Ovary (tissue), 9 donors: Measurements from ENCODE around the gene MRRF. TPM values are rescaled to one million over a fixed set of nuclear protein-coding genes. Genes with fewer than 3 reads are reported as not detected.

Experiments
- DNase-seq, 5 donors: peaks; one replicate each; pipeline ENCODE4 v3.0.0-alpha.2; 2019 to 2020
- H3K27ac ChIP-seq, 2 donors: fragments of 200-600 bp; one replicate each; pipeline versions ENCODE4 v1.5.1 to v1.8.0; 2019 to 2022
- H3K27me3 ChIP-seq: fragments of 200-600 bp; one replicate; pipeline ENCODE4 v1.8.0; 2022
- H3K36me3 ChIP-seq: fragments of 200-600 bp; sonication (generic); one replicate; pipeline ENCODE4 v1.5.1; 2019
- H3K4me1 ChIP-seq: one replicate; pipeline ENCODE4 v1.8.1; 2013; ENCODE audit warnings: mild to moderate bottlenecking, moderate library complexity; ENCODE audit not compliant: insufficient read depth
- H3K4me3 ChIP-seq: fragments of 200-600 bp; sonication (generic); one replicate; pipeline ENCODE4 v1.5.1; 2017
- H3K9me3 ChIP-seq, 2 donors: fragments of 200-600 bp in 1 of 2; sonication (generic) in 1 of 2; one replicate each; pipeline versions ENCODE4 v1.5.1 to v1.8.1; 2013 to 2019; ENCODE audit warnings: mild to moderate bottlenecking in 1 of 2, moderate library complexity in 1 of 2
- EP300 ChIP-seq: sonication (generic); formaldehyde crosslinking; IDR thresholded peaks from one replicate; pipeline ENCODE4 v1.6.1; 2017; ENCODE audit warnings: antibody characterized with exemption
- POLR2A ChIP-seq: fragments of 450-650 bp; IDR thresholded peaks from one replicate; pipeline ENCODE4 v1.6.1; 2017; ENCODE audit warnings: antibody characterized with exemption, mild to moderate bottlenecking, moderate library complexity
- WGBS, 3 donors: extraction: QIAGEN DNeasy Blood & Tissue Kit in 1 of 3; methylation state at CpG; one replicate each; pipeline versions ENCODE4 v1.1.5 to v1.1.7; 2013 to 2017; 5-methylcytosine and 5-hydroxymethylcytosine counted together
- intact Hi-C, 4 donors: fragments of 100-400 bp; cut with DNase I; formaldehyde crosslinking; loops; one replicate each; pipeline versions ENCODE4 v1.11.0 to v1.15.1; 2022 to 2023
- polyA plus RNA-seq, 2 donors: library from polyadenylated mRNA; stranded (reverse); fragments of 200-250 nt in 1 of 2; fragments of 350-450 nt in 1 of 2; fragmentation: Illumina TruSeq in 1 of 2; extraction: RNeasy Lipid Tissue Mini Kit (QIAGEN cat#74804) in 1 of 2; gene quantifications; one replicate each; pipeline ENCODE4 v1.2.3, GENCODE V29; 2013 to 2014
- total RNA-seq, 7 donors: library from RNA; depleted of rRNA in 2 of 7; stranded (reverse); fragments of >200 nt in 2 of 7; fragmentation: NEBNext Ultra II Directional in 3 of 7; extraction: Animal tissue kit (Norgen Biotek cat#: 25700) in 3 of 7; gene quantifications; one replicate each; pipeline versions ENCODE4 v1.1.0 to v1.2.4, GENCODE V29; 2016 to 2023
- TF ChIP-seq, protein P1 (sequence below), 3 donors: fragments of 450-650 bp in 2 of 3; fragments of 200-600 bp in 1 of 3; IDR thresholded peaks; one replicate each; pipeline versions ENCODE4 v1.5.1 to v1.8.0; 2016 to 2022; ENCODE audit warnings: antibody characterized with exemption in 3 of 3, mild to moderate bottlenecking in 1 of 3
- donor health status: DM: no; HTN: no; CAD: no; lungs with moderate emphysema.
- donor health status: DM: no; HTN: no; CAD: no.
- donor health status: Bipolar disorder and iron deficiency.
- donor health status: DM: yes; HTN: yes; CAD: no.
- donor health status: DM: no; HTN: no; CAD: no.
- donor health status: DM: yes; HTN: yes; CAD: no.

The MRRF gene
- total and polyA plus RNA-seq, 9 donors = 15.6 to 29.8 (median 22.2) TPM

GRCh38 chr9:122248448-122248865 lies 16.2 kb upstream of the MRRF start:
- Histone ChIP-seq H3K4me3 (no peak overlapping the region), H3K9me3 (no peaks in the 10 kb centered on the region), H3K36me3 (no peaks in the 10 kb centered on the region), H3K27ac (no peak overlapping the region), H3K4me1 (no peaks in the 10 kb centered on the region), H3K27me3 (no peaks in the 10 kb centered on the region)
- no peak for DNase-seq
- TF ChIP-seq EP300 = no peak
- no peak for TF ChIP-seq POLR2A
- TF ChIP-seq, protein P1, sequence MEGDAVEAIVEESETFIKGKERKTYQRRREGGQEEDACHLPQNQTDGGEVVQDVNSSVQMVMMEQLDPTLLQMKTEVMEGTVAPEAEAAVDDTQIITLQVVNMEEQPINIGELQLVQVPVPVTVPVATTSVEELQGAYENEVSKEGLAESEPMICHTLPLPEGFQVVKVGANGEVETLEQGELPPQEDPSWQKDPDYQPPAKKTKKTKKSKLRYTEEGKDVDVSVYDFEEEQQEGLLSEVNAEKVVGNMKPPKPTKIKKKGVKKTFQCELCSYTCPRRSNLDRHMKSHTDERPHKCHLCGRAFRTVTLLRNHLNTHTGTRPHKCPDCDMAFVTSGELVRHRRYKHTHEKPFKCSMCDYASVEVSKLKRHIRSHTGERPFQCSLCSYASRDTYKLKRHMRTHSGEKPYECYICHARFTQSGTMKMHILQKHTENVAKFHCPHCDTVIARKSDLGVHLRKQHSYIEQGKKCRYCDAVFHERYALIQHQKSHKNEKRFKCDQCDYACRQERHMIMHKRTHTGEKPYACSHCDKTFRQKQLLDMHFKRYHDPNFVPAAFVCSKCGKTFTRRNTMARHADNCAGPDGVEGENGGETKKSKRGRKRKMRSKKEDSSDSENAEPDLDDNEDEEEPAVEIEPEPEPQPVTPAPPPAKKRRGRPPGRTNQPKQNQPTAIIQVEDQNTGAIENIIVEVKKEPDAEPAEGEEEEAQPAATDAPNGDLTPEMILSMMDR (IDR thresholded peaks at IDR 0.05) = no peak
- 77 to 80% (median 78%) methylated on average over 5 of the region's 5 CpGs for WGBS, 3 donors
- intact Hi-C loops = no loop called here

DNA sequence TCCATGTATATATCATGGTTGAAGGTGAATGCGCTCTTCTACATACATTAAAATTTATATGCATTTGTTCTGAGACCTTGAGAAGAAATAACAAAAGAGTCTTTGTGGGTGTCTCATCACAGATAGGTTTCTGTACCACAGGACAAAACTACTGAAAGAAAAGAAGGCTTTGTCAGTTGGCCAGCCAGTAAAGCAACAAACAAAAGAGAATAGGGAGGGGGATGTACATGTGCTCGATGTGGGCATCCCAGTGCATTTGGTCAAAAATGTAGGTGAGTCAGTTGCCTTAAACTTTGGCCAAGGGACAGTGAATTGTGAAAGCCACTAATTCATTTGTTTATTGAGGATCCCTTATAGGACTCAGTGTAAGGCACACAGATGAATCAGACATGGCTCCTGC lies 13.3 kb upstream of the MRRF start:
- peaks cover 1% of the 10 kb centered on the region for H3K4me1 ChIP-seq
- H3K27me3 ChIP-seq = no peaks in the 10 kb centered on the region
- no peak for DNase-seq
- WGBS, 3 donors = 86 to 95% (median 94%) methylated on average over 2 of the region's 2 CpGs
- no peak overlapping the region for H3K27ac ChIP-seq
- H3K4me3 ChIP-seq = no peak overlapping the region
- TF ChIP-seq POLR2A (no peak), EP300 (no peak)
- TF ChIP-seq, protein P1 (IDR thresholded peaks at IDR 0.05) = no peak
- H3K36me3 ChIP-seq = no peaks in the 10 kb centered on the region
- intact Hi-C loops = no loop called here
- H3K9me3 ChIP-seq = no peaks in the 10 kb centered on the region

- H3K4me1 ChIP-seq = peaks cover 1% of the 10 kb centered on the region
- H3K4me3 ChIP-seq = no peak overlapping the region
- no peaks in the 10 kb centered on the region for H3K27me3 ChIP-seq
- H3K27ac ChIP-seq = no peak overlapping the region
- no peak for TF ChIP-seq EP300
- TF ChIP-seq POLR2A = no peak
- TF ChIP-seq, protein P1 (IDR thresholded peaks at IDR 0.05) = no peak
- H3K36me3 ChIP-seq = no peaks in the 10 kb centered on the region
- H3K9me3 ChIP-seq = no peaks in the 10 kb centered on the region
- WGBS, 3 donors = 52 to 63% (median 58%) methylated on average over 5 of the region's 5 CpGs
- intact Hi-C loops = no loop called here
- DNase-seq = no peak
These were observed 11.9 kb upstream of the MRRF start for GRCh38 chr9:122252796-122253195.

DNA sequence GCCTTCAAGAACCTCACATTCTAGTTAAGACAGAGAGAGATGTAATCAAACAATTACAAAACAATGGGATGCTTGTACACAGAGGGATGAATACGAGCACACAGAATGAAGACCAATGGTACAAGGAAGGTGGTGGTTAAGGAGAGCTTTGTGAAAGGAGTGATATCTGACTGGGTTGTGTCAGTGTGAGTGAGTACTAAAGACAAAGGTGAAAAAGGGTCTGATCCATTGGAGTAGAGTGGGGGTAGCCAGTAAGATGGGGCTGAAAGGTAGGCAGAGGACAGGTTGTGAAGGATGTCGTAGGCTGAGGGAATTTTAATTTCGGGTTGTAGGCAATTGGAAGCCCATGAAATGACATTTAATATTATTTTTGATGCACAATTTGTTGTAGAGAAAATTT lies 9.9 kb upstream of the MRRF start:
- Histone ChIP-seq H3K4me1 (peaks cover 1% of the 10 kb centered on the region), H3K9me3 (no peaks in the 10 kb centered on the region), H3K36me3 (no peaks in the 10 kb centered on the region), H3K4me3 (no peak overlapping the region), H3K27me3 (no peaks in the 10 kb centered on the region), H3K27ac (no peak overlapping the region)
- no peak for DNase-seq
- TF ChIP-seq, protein P1 (IDR thresholded peaks at IDR 0.05) = no peak
- TF ChIP-seq POLR2A (no peak), EP300 (no peak)
- 78 to 83% (median 81%) methylated on average over 3 of the region's 3 CpGs for WGBS, 3 donors
- intact Hi-C loops = no loop called here
